ENCODE data around the gene ZNF77.

ZNF77 gene

GRCh38 chr19:2978166-2978767 is 33.5 kb upstream of the ZNF77 start:
- ChIA-PET CTCF (interaction anchor here (1.1 kb wide), 1 partner anchor 126 kb away, joined by 3 read pairs; no protein-coding TSS in a partner anchor), POLR2A (interaction anchor here (2.2 kb wide), 1 partner anchor 57 kb away, joined by 19 read pairs; no protein-coding TSS in a partner anchor)
- TF ChIP-seq FOXA1 (IDR thresholded peaks at IDR 0.05) (no peak), ELF4 (IDR thresholded peaks at IDR 0.05) (no peak), SP1 (IDR thresholded peaks at IDR 0.05) (no peak), SUZ12 (IDR thresholded peaks at IDR 0.05) (no peak), FOXK2 (IDR thresholded peaks at IDR 0.05) (no peak), ZNF384 (IDR thresholded peaks at IDR 0.05) (no peak), LEF1 (IDR thresholded peaks at IDR 0.05; ENCODE audit: borderline replicate concordance) (no peak), HDGF (IDR thresholded peaks at IDR 0.05; ENCODE audit: borderline replicate concordance) (no peak), FOXM1 (IDR thresholded peaks at IDR 0.05; ENCODE audit: borderline replicate concordance) (no peak), TARDBP (IDR thresholded peaks at IDR 0.05) (no peak), NFRKB (IDR thresholded peaks at IDR 0.05) (no peak), L3MBTL2 (conservative IDR thresholded peaks at IDR 0.05) (no peak), ARNT (IDR thresholded peaks at IDR 0.05) (no peak), CTBP1 (IDR thresholded peaks at IDR 0.05; ENCODE audit: borderline replicate concordance) (no peak), PKNOX1 (IDR thresholded peaks at IDR 0.05) (no peak), BHLHE40 (IDR thresholded peaks at IDR 0.05; ENCODE audit: borderline replicate concordance) (no peak)
- DNase-seq (ENCODE audit: extremely low spot score): no peak

- ChIA-PET POLR2A (interaction anchor here (1.1 to 2.2 kb wide), 2 partner anchors 9 to 58 kb away, joined by 3 to 19 read pairs; no protein-coding TSS in a partner anchor), CTCF (interaction anchor here (1.1 kb wide), 1 partner anchor 126 kb away, joined by 3 read pairs; no protein-coding TSS in a partner anchor)
- TF ChIP-seq TARDBP (IDR thresholded peaks at IDR 0.05) (no peak), ZNF384 (IDR thresholded peaks at IDR 0.05) (no peak), LEF1 (IDR thresholded peaks at IDR 0.05; ENCODE audit: borderline replicate concordance) (no peak), L3MBTL2 (conservative IDR thresholded peaks at IDR 0.05) (no peak), ELF4 (IDR thresholded peaks at IDR 0.05) (no peak), BHLHE40 (IDR thresholded peaks at IDR 0.05; ENCODE audit: borderline replicate concordance) (no peak), PKNOX1 (IDR thresholded peaks at IDR 0.05) (no peak), SUZ12 (IDR thresholded peaks at IDR 0.05) (no peak), FOXK2 (IDR thresholded peaks at IDR 0.05) (no peak), HDGF (IDR thresholded peaks at IDR 0.05; ENCODE audit: borderline replicate concordance) (no peak), SP1 (IDR thresholded peaks at IDR 0.05) (no peak), NFRKB (IDR thresholded peaks at IDR 0.05) (no peak), CTBP1 (IDR thresholded peaks at IDR 0.05; ENCODE audit: borderline replicate concordance) (no peak), FOXM1 (IDR thresholded peaks at IDR 0.05; ENCODE audit: borderline replicate concordance) (no peak), ARNT (IDR thresholded peaks at IDR 0.05) (no peak)
- DNase-seq (ENCODE audit: extremely low spot score): no peak
Observed at GRCh38 chr19:2977746-2978138, 33.0 kb upstream of the ZNF77 start.

- CTCF ChIA-PET: interaction anchor here (1.1 kb wide), 1 partner anchor 127 kb away, joined by 3 read pairs; no protein-coding TSS in a partner anchor
- TF ChIP-seq FOXM1 (IDR thresholded peaks at IDR 0.05; ENCODE audit: borderline replicate concordance) (no peak), HDGF (IDR thresholded peaks at IDR 0.05; ENCODE audit: borderline replicate concordance) (no peak), ELF4 (IDR thresholded peaks at IDR 0.05) (no peak), NFRKB (IDR thresholded peaks at IDR 0.05) (no peak), SP1 (IDR thresholded peaks at IDR 0.05) (no peak; the same call in 1 of the 2 replicates), PKNOX1 (IDR thresholded peaks at IDR 0.05) (peak; percentile 99), FOXK2 (IDR thresholded peaks at IDR 0.05) (no peak), SUZ12 (IDR thresholded peaks at IDR 0.05) (no peak), L3MBTL2 (conservative IDR thresholded peaks at IDR 0.05) (peak; percentile 54)
- DNase-seq (ENCODE audit: extremely low spot score): peak; percentile 99
- POLR2A ChIA-PET: interaction anchor here (1.1 to 2.2 kb wide), 2 partner anchors 9 to 58 kb away, joined by 3 to 19 read pairs; no protein-coding TSS in a partner anchor
Observed at GRCh38 chr19:2977001-2977745, 32.4 kb upstream of the ZNF77 start, which contains the start of gene TLE6. Gene TLE6, plus strand, starts transcription at chr19:2977564. Its CDS starts 670 bp downstream, at chr19:2978234.

- DNase-seq (ENCODE audit: extremely low spot score): no peak
- POLR2A ChIA-PET: interaction anchor here (1.1 to 2.2 kb wide), 2 partner anchors 8 to 59 kb away, joined by 3 to 19 read pairs; no protein-coding TSS in a partner anchor
- CTCF ChIA-PET: no interaction called here
- no peak for TF ChIP-seq NFRKB (IDR thresholded peaks at IDR 0.05)
- TF ChIP-seq ARNT (IDR thresholded peaks at IDR 0.05): no peak
- no peak for TF ChIP-seq ZNF384 (IDR thresholded peaks at IDR 0.05)
- no peak for TF ChIP-seq CTBP1 (IDR thresholded peaks at IDR 0.05; ENCODE audit: borderline replicate concordance)
- TF ChIP-seq SP1 (IDR thresholded peaks at IDR 0.05): no peak
Observed at GRCh38 chr19:2976609-2977000, 31.8 kb upstream of the ZNF77 start.

- TF ChIP-seq ZNF384 (IDR thresholded peaks at IDR 0.05): no peak
- no peak for TF ChIP-seq NFRKB (IDR thresholded peaks at IDR 0.05)
- no peak for TF ChIP-seq SUZ12 (IDR thresholded peaks at IDR 0.05)
- no peak for TF ChIP-seq ARNT (IDR thresholded peaks at IDR 0.05)
- TF ChIP-seq LEF1 (IDR thresholded peaks at IDR 0.05; ENCODE audit: borderline replicate concordance): no peak
- no peak for TF ChIP-seq FOXA1 (IDR thresholded peaks at IDR 0.05)
- no peak for TF ChIP-seq HDGF (IDR thresholded peaks at IDR 0.05; ENCODE audit: borderline replicate concordance)
- ChIA-PET CTCF (interaction anchor here (0.6 kb wide), 1 partner anchor 788 kb away, joined by 3 read pairs; no protein-coding TSS in a partner anchor), POLR2A (interaction anchor here (1.4 to 1.5 kb wide), 2 partner anchors 24 to 62 kb away, joined by 4 to 6 read pairs; no protein-coding TSS in a partner anchor)
- DNase-seq (ENCODE audit: extremely low spot score): no peak
Observed at GRCh38 chr19:2974342-2975041, 29.7 kb upstream of the ZNF77 start.
